GM18858 (cell line): Measurements from ENCODE around the gene RAB14.

Source experiments
- ATAC-seq: cut with Tn5 transposase; IDR thresholded peaks from one replicate; pipeline ENCODE4 v1.9.1; 2021; ENCODE audit not compliant: unreplicated experiment

Gene RAB14

GRCh38 chr9:121220996-121221663 lies 19.5 kb upstream of the RAB14 start:
- no peak for ATAC-seq

- ATAC-seq, result no peak
Measured at GRCh38 chr9:121219530-121219929, 17.9 kb upstream of the RAB14 start.

- ATAC-seq, result no peak
Measured at GRCh38 chr9:121218357-121219027, 16.8 kb upstream of the RAB14 start.

GRCh38 chr9:121217609-121218292 lies 16.1 kb upstream of the RAB14 start:
- peak; percentile 75 for ATAC-seq

- no peak for ATAC-seq
Measured at GRCh38 chr9:121216271-121216805, 14.7 kb upstream of the RAB14 start.

- ATAC-seq, result no peak
Measured at GRCh38 chr9:121214005-121214404, 12.3 kb upstream of the RAB14 start.

- ATAC-seq, result peak; percentile 43
Measured at GRCh38 chr9:121213136-121213806, 11.6 kb upstream of the RAB14 start.

- no peak for ATAC-seq
Measured at GRCh38 chr9:121210536-121210935, 8.9 kb upstream of the RAB14 start.

GRCh38 chr9:121207371-121207940 lies 5.8 kb upstream of the RAB14 start:
- ATAC-seq, result peak; percentile 78

GRCh38 chr9:121206516-121207370 lies 5.1 kb upstream of the RAB14 start:
- peak; percentile 24 for ATAC-seq

GRCh38 chr9:121204611-121205010 lies 2.9 kb upstream of the RAB14 start:
- no peak for ATAC-seq

- no peak for ATAC-seq
Measured at GRCh38 chr9:121204121-121204520, 2.5 kb upstream of the RAB14 start.

GRCh38 chr9:121201045-121201737 lies 478 bp downstream of the RAB14 start:
- ATAC-seq, result no peak

GRCh38 chr9:121200356-121200755 lies 1.3 kb downstream of the RAB14 start:
- no peak for ATAC-seq

- ATAC-seq, result no peak
Measured at GRCh38 chr9:121199921-121200320, 1.7 kb downstream of the RAB14 start.

GRCh38 chr9:121198512-121199042 lies 3.1 kb downstream of the RAB14 start:
- no peak for ATAC-seq

GRCh38 chr9:121197132-121197531 lies 4.5 kb downstream of the RAB14 start:
- no peak for ATAC-seq

- ATAC-seq, result no peak
Measured at GRCh38 chr9:121196389-121196788, 5.3 kb downstream of the RAB14 start.

- no peak for ATAC-seq
Measured at GRCh38 chr9:121194730-121195129, 6.9 kb downstream of the RAB14 start.
